ENCODE measurements around the gene RABGEF1.
"Not testable (repeated sequence)": the region's sequence is repeated elsewhere in the genome, so short reads cannot be mapped to it uniquely, and the experiment has no call there.

DNA sequence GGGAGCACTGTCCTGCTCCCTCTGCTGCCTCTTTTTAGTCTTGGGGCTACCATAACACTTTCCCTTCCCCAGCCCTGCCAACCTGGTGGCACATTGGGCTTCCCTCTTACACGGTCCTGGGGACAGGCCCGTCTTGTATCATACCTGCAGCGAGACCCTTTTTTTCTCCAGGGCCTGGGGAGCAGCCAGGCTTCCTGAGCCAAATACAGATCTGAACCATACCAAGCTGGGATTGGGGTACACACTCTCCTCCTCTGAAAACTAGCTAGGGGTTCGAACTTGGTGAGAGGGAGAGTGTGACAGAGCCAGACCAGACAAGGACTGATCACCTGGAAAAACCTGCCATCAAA, 105.5 kb downstream of the RABGEF1 start:
- TF ChIP-seq, protein P1, sequence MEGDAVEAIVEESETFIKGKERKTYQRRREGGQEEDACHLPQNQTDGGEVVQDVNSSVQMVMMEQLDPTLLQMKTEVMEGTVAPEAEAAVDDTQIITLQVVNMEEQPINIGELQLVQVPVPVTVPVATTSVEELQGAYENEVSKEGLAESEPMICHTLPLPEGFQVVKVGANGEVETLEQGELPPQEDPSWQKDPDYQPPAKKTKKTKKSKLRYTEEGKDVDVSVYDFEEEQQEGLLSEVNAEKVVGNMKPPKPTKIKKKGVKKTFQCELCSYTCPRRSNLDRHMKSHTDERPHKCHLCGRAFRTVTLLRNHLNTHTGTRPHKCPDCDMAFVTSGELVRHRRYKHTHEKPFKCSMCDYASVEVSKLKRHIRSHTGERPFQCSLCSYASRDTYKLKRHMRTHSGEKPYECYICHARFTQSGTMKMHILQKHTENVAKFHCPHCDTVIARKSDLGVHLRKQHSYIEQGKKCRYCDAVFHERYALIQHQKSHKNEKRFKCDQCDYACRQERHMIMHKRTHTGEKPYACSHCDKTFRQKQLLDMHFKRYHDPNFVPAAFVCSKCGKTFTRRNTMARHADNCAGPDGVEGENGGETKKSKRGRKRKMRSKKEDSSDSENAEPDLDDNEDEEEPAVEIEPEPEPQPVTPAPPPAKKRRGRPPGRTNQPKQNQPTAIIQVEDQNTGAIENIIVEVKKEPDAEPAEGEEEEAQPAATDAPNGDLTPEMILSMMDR (IDR thresholded peaks at IDR 0.05; ENCODE audit: borderline replicate concordance, extremely low read depth, low read length, poor library complexity, severe bottlenecking): not testable (repeated sequence)
- not testable (repeated sequence) for TF ChIP-seq EZH2 (IDR thresholded peaks at IDR 0.05; ENCODE audit: borderline replicate concordance, low read depth, low read length, severe bottlenecking)
